H1 (cell line): ENCODE results near the gene COQ5. TPM values are rescaled to one million over a fixed set of nuclear protein-coding genes. Genes with fewer than 3 reads are reported as not detected.

Source experiments
- CTCF ChIA-PET: fragments of 300-600 bp; sonication (Branson Sonifier 250); formaldehyde crosslinking; loops from one replicate; lab custom pipeline; 2021; ENCODE audit not compliant: partially characterized antibody; lab: Charles Lee
- POLR2A ChIA-PET: fragments of 300-600 bp; sonication (Branson Sonifier 250); formaldehyde crosslinking; loops from one replicate; lab custom pipeline; 2021; ENCODE audit warnings: inconsistent platforms; ENCODE audit not compliant: partially characterized antibody; lab: Charles Lee
- DNase-seq, 2 experiments: peaks; one replicate each; pipeline versions ENCODE4 v3.0.0 to v3.0.0-alpha.2; 2010 to 2022; ENCODE audit warnings: low spot score in 2 of 2, low read depth in 1 of 2, mixed read lengths in 1 of 2
- FAIRE-seq: peaks from 2 replicates; lab custom pipeline; 2011; peaks lifted over from hg19 to GRCh38; lab: Jason Lieb, UNC
- H2AFZ ChIP-seq: 2 replicates; pipeline ENCODE4 v1.8.1; 2012; ENCODE audit warnings: low read length, inconsistent platforms
- H2AK5ac ChIP-seq: 2 replicates; pipeline ENCODE4 v1.6.1; 2013; ENCODE audit warnings: low read depth, low read length
- H2BK120ac ChIP-seq: replicated peaks from 2 replicates; pipeline ENCODE3; 2013; ENCODE audit warnings: low read depth, low read length, inconsistent platforms
- H2BK12ac ChIP-seq: 2 replicates; pipeline ENCODE4 v1.6.1; 2013; ENCODE audit warnings: low read depth, low read length
- H2BK15ac ChIP-seq: 2 replicates; pipeline ENCODE4 v1.6.1; 2013; ENCODE audit warnings: low read length
- H2BK20ac ChIP-seq: 2 replicates; pipeline ENCODE4 v1.6.1; 2013; ENCODE audit warnings: low read length
- H2BK5ac ChIP-seq: 2 replicates; pipeline ENCODE4 v1.6.1; 2013; ENCODE audit warnings: low read depth, low read length
- H3K14ac ChIP-seq: 2 replicates; pipeline ENCODE4 v1.6.1; 2013; ENCODE audit warnings: inconsistent platforms; ENCODE audit not compliant: insufficient read length
- H3K18ac ChIP-seq: 2 replicates; pipeline ENCODE4 v1.6.1; 2013; ENCODE audit warnings: low read length; ENCODE audit errors: extremely low read depth
- H3K23ac ChIP-seq: 2 replicates; pipeline ENCODE4 v1.6.1; 2013; ENCODE audit warnings: inconsistent platforms; ENCODE audit not compliant: insufficient read length
- H3K23me2 ChIP-seq: 2 replicates; pipeline ENCODE4 v1.6.1; 2013; ENCODE audit warnings: low read depth, low read length
- H3K27ac ChIP-seq: 2 replicates; pipeline ENCODE4 v1.6.1; 2011; ENCODE audit warnings: low read depth, low read length, inconsistent platforms
- H3K27me3 ChIP-seq, 4 experiments: replicated peaks in 1 of 4; 1 replicate in 1 of 4; 2 replicates in 3 of 4; pipeline versions ENCODE4 v1.6.1 to v1.8.1; 2011 to 2013; ENCODE audit warnings: low read length in 3 of 4, mild to moderate bottlenecking in 3 of 4, inconsistent platforms in 2 of 4, mixed read lengths in 2 of 4, moderate library complexity in 1 of 4; ENCODE audit not compliant: control insufficient read depth in 3 of 4, insufficient read depth in 3 of 4; ENCODE audit errors: extremely low read depth in 1 of 4
- H3K36me3 ChIP-seq, 4 experiments: 2 replicates each; pipeline versions ENCODE4 v1.6.1 to v1.8.1; 2011 to 2013; ENCODE audit warnings: mild to moderate bottlenecking in 4 of 4, low read length in 3 of 4, moderate library complexity in 2 of 4, control low read depth in 1 of 4, inconsistent platforms in 1 of 4; ENCODE audit not compliant: insufficient read depth in 4 of 4, control insufficient read depth in 2 of 4
- H3K4ac ChIP-seq: replicated peaks from 2 replicates; pipeline ENCODE3; 2013; ENCODE audit warnings: low read length, low read depth, mixed read lengths, inconsistent platforms; ENCODE audit not compliant: insufficient read length
- H3K4me1 ChIP-seq, 4 experiments: replicated peaks in 1 of 4; 1 replicate in 1 of 4; 2 replicates in 3 of 4; pipeline versions ENCODE4 v1.6.1 to v1.8.1; 2011 to 2013; ENCODE audit warnings: low read length in 3 of 4, inconsistent platforms in 2 of 4, mixed read lengths in 1 of 4; ENCODE audit not compliant: insufficient read depth in 4 of 4, control insufficient read depth in 3 of 4
- H3K4me2 ChIP-seq, 2 experiments: 2 replicates each; pipeline versions ENCODE4 v1.6.1 to v1.8.1; 2011 to 2013; ENCODE audit warnings: low read depth in 2 of 2, low read length in 2 of 2, control low read depth in 1 of 2, inconsistent platforms in 1 of 2, mild to moderate bottlenecking in 1 of 2; ENCODE audit not compliant: insufficient read depth in 1 of 2
- H3K4me3 ChIP-seq, 4 experiments: fragments of 200-600, 300-600 bp in 1 of 4; sonication (generic), shearing (Covaris generic), sonication (Bioruptor Twin) in 1 of 4; 2 replicates each; pipeline versions ENCODE4 v1.5.1 to v1.8.1; 2011 to 2016; ENCODE audit warnings: low read length in 4 of 4, low read depth in 3 of 4, control low read depth in 2 of 4, inconsistent platforms in 2 of 4, mild to moderate bottlenecking in 2 of 4, mixed read lengths in 1 of 4, moderate library complexity in 1 of 4; ENCODE audit not compliant: insufficient read depth in 2 of 4; ENCODE audit errors: extremely low read depth in 1 of 4
- H3K56ac ChIP-seq: replicated peaks from 2 replicates; pipeline ENCODE3; 2013; ENCODE audit warnings: low read depth, mild to moderate bottlenecking, mixed read lengths, low read length, inconsistent platforms; ENCODE audit not compliant: insufficient read length
- H3K79me1 ChIP-seq: 2 replicates; pipeline ENCODE4 v1.6.1; 2013; ENCODE audit warnings: low read depth, low read length, control low read depth
- H3K79me2 ChIP-seq, 2 experiments: 2 replicates each; pipeline versions ENCODE4 v1.6.1 to v1.8.1; 2012 to 2013; ENCODE audit warnings: low read length in 2 of 2, mild to moderate bottlenecking in 2 of 2, inconsistent platforms in 1 of 2; ENCODE audit not compliant: insufficient read depth in 2 of 2, control insufficient read depth in 1 of 2
- H3K9ac ChIP-seq, 4 experiments: replicated peaks in 1 of 4; 1 replicate in 1 of 4; 2 replicates in 3 of 4; pipeline versions ENCODE4 v1.6.1 to v1.8.1; 2011 to 2013; ENCODE audit warnings: low read depth in 3 of 4, low read length in 3 of 4, control low read depth in 2 of 4, mild to moderate bottlenecking in 2 of 4, moderate library complexity in 2 of 4, inconsistent platforms in 1 of 4; ENCODE audit errors: extremely low read depth in 1 of 4
- H3K9me3 ChIP-seq, 2 experiments: 2 replicates each; pipeline versions ENCODE4 v1.6.1 to v1.8.1; 2012 to 2013; ENCODE audit warnings: mild to moderate bottlenecking in 2 of 2, moderate library complexity in 2 of 2, control low read depth in 1 of 2, inconsistent platforms in 1 of 2, low read depth in 1 of 2, low read length in 1 of 2, mixed read lengths in 1 of 2; ENCODE audit not compliant: insufficient read depth in 2 of 2
- H4K20me1 ChIP-seq, 2 experiments: replicated peaks in 1 of 2; 2 replicates each; pipeline versions ENCODE3 to v1.8.1; 2011 to 2013; ENCODE audit warnings: inconsistent platforms in 2 of 2, low read length in 2 of 2, mild to moderate bottlenecking in 1 of 2; ENCODE audit not compliant: insufficient read depth in 2 of 2, control insufficient read depth in 1 of 2
- H4K5ac ChIP-seq: 2 replicates; pipeline ENCODE4 v1.6.1; 2013; ENCODE audit warnings: low read length, low read depth, mixed read lengths, inconsistent platforms; ENCODE audit not compliant: insufficient read length
- H4K8ac ChIP-seq: 2 replicates; pipeline ENCODE4 v1.8.0; 2013; ENCODE audit warnings: mild to moderate bottlenecking, moderate library complexity, low read length, inconsistent platforms; ENCODE audit not compliant: insufficient read depth; ENCODE audit errors: extremely low read depth
- H4K91ac ChIP-seq: replicated peaks from 2 replicates; pipeline ENCODE3; 2013; ENCODE audit warnings: low read length, mixed read lengths, inconsistent platforms; ENCODE audit not compliant: insufficient read length
- BCL11A ChIP-seq, 2 experiments: IDR thresholded peaks; one replicate each; pipeline ENCODE4 v1.6.1; 2011; ENCODE audit warnings: low read depth in 2 of 2, low read length in 2 of 2, mild to moderate bottlenecking in 2 of 2
- BRCA1 ChIP-seq: IDR thresholded peaks from 2 replicates; pipeline ENCODE4 v1.6.1; 2012; ENCODE audit warnings: low read depth, low read length, improper control_type of control experiment
- CTBP2 ChIP-seq: IDR thresholded peaks from 2 replicates; pipeline ENCODE4 v1.7.0; 2011; ENCODE audit warnings: borderline replicate concordance, mild to moderate bottlenecking, moderate library complexity, mixed read lengths, low read length; ENCODE audit not compliant: insufficient read depth, insufficient read length
- CTCF ChIP-seq, 3 experiments: IDR thresholded peaks; 1 replicate in 2 of 3; 2 replicates in 1 of 3; pipeline versions ENCODE4 v1.5.1 to v1.6.1; 2011; ENCODE audit warnings: low read length in 3 of 3, mild to moderate bottlenecking in 3 of 3, inconsistent platforms in 2 of 3, low read depth in 1 of 3, moderate library complexity in 1 of 3; ENCODE audit not compliant: insufficient read depth in 1 of 3; ENCODE audit errors: control extremely low read depth in 1 of 3
- FOSL1 ChIP-seq: IDR thresholded peaks from 2 replicates; pipeline ENCODE4 v1.6.1; 2011; ENCODE audit warnings: mild to moderate bottlenecking, low read depth, low read length, moderate library complexity; ENCODE audit not compliant: insufficient read depth
- HDAC6 ChIP-seq: IDR thresholded peaks from one replicate; pipeline ENCODE4 v1.7.1; 2012; ENCODE audit warnings: low read depth, mild to moderate bottlenecking, inconsistent platforms, low read length, moderate library complexity
- JUN ChIP-seq: IDR thresholded peaks from 2 replicates; pipeline ENCODE4 v1.6.1; 2011; ENCODE audit warnings: low read depth, mild to moderate bottlenecking, improper control_type of control experiment, low read length
- POU5F1 ChIP-seq: IDR thresholded peaks from 2 replicates; pipeline ENCODE4 v1.6.1; 2011; ENCODE audit warnings: low read depth, mild to moderate bottlenecking, low read length, moderate library complexity
- RNF2 ChIP-seq: fragments of 200-900, 300-1000 bp; sonication (generic); IDR thresholded peaks from 2 replicates; pipeline ENCODE4 v1.7.1; 2016; ENCODE audit warnings: borderline replicate concordance, low read depth, mild to moderate bottlenecking, antibody characterized with exemption, low read length; ENCODE audit not compliant: poor library complexity, severe bottlenecking; ENCODE audit errors: missing control alignments
- TAF1 ChIP-seq: IDR thresholded peaks from 2 replicates; pipeline ENCODE4 v1.6.1; 2011; ENCODE audit warnings: mild to moderate bottlenecking, low read depth, low read length
- TAF7 ChIP-seq: optimal IDR thresholded peaks from 2 replicates; pipeline ENCODE3; 2011; ENCODE audit warnings: low read depth, mild to moderate bottlenecking, inconsistent platforms, low read length, moderate library complexity, borderline replicate concordance
- WGBS, 2 experiments: shearing (Covaris generic) in 1 of 2; methylation state at CpG; one replicate each; pipeline versions ENCODE4 v1.1.6 to v1.1.7; 2013 to 2015; ENCODE audit warnings: low lambda C conversion rate in 2 of 2, mixed read lengths in 2 of 2, inconsistent platforms in 1 of 2, low coverage in 1 of 2, missing lambda C conversion rate in 1 of 2; ENCODE audit not compliant: insufficient replicate concordance in 2 of 2, insufficient coverage in 1 of 2, insufficient read length in 1 of 2; ENCODE audit errors: extremely low coverage in 1 of 2, missing lambda C conversion rate in 1 of 2; 5-methylcytosine and 5-hydroxymethylcytosine counted together
- polyA plus RNA-seq, 7 experiments: library from polyadenylated mRNA; depleted of rRNA in 3 of 7; stranded (reverse) in 5 of 7; unstranded in 2 of 7; fragments of >200 nt in 5 of 7; fragments of 200-250 nt in 2 of 7; gene quantifications; 1 replicate in 5 of 7; 2 replicates in 1 of 7; 4 replicates in 1 of 7; pipeline versions ENCODE4 v1.2.1 to v1.2.3, GENCODE V29; 2011 to 2013; ENCODE audit warnings: missing spikeins in 2 of 7, mixed read lengths in 2 of 7
- total RNA-seq: library from RNA; stranded (reverse); fragmentation: NEBNext Ultra II Directional; extraction: Animal tissue kit (Norgen Biotek cat#: 25700); gene quantifications from 2 replicates; pipeline ENCODE4 v1.2.1, GENCODE V29; 2021

Gene COQ5
- total and polyA plus RNA-seq, 2 of the 8 experiments (the other 6 are each of a cell fraction or from before 2014, with no cell fraction given), result 35.1 to 35.8 TPM

DNA sequence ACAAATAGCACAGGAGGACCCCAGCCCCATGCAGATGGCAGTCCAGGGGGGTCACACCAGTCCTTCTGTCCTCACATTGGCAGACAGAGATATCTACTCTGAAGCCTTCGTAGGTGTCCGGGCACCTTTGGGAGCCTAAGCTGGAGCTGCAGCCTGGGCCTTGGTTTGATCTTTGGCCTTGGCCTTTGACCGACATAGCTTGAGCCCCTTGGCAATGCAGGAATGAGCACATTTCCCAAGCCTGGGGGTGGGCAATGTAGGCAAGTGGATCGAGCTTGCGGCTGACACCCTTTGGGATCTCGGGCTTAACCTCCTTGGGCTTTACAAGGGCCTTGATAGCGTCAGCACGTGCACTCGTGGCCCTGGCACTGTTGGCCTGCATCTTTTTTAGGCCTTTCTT, 6.4 kb downstream of the COQ5 start:
- no peak overlapping the region for H3K4ac ChIP-seq
- WGBS, 2 experiments, result 89% methylated on average over 9 of the region's 9 CpGs; no CpG with 5 or more reads in 1 of the 2 experiments
- H3K79me1 ChIP-seq, result no peaks in the 10 kb centered on the region
- H3K36me3 ChIP-seq, result peaks cover 0 to 9% (median 0%) of the 10 kb centered on the region in 4 experiments; a peak in 2 of 8 replicates
- no peak overlapping the region for H2AFZ ChIP-seq
- H2BK20ac ChIP-seq, result no peak overlapping the region
- H2AK5ac ChIP-seq, result no peak overlapping the region
- H4K20me1 ChIP-seq, result no peaks in the 10 kb centered on the region
- H2BK120ac ChIP-seq, result no peak overlapping the region
- DNase-seq (no peak), FAIRE-seq (no peak)
- H3K23ac ChIP-seq, result no peak overlapping the region
- H3K23me2 ChIP-seq, result no peaks in the 10 kb centered on the region
- H2BK12ac ChIP-seq, result no peak overlapping the region
- H3K27me3 ChIP-seq, result no peaks in the 10 kb centered on the region
- no peak overlapping the region for H3K9ac ChIP-seq
- no peak overlapping the region for H2BK15ac ChIP-seq
- H3K18ac ChIP-seq, result no peak overlapping the region
- ChIA-PET POLR2A (interaction anchor here (0.6 to 1.3 kb wide), 8 partner anchors 8 to 494 kb away, joined by 3 to 4 read pairs (median 3); partner anchors contain the start of gene C12orf43), CTCF (interaction anchor here (0.6 to 1.6 kb wide), 6 partner anchors 17 to 504 kb away, joined by 3 to 4 read pairs (median 3); no protein-coding TSS in a partner anchor)
- no peak overlapping the region for H2BK5ac ChIP-seq
- H4K91ac ChIP-seq, result no peak overlapping the region
- no peak overlapping the region for H4K5ac ChIP-seq
- H3K4me2 ChIP-seq, result no peak overlapping the region
- no peak overlapping the region for H3K27ac ChIP-seq
- H4K8ac ChIP-seq, result no peak overlapping the region
- no peaks in the 10 kb centered on the region for H3K9me3 ChIP-seq
- no peak overlapping the region for H3K14ac ChIP-seq
- H3K79me2 ChIP-seq, result no peaks in the 10 kb centered on the region
- H3K56ac ChIP-seq, result no peak overlapping the region
- H3K4me3 ChIP-seq, result no peak overlapping the region
- H3K4me1 ChIP-seq, result no peaks in the 10 kb centered on the region
- no peak for TF ChIP-seq POU5F1
- no peak for TF ChIP-seq TAF1
- TF ChIP-seq CTBP2, result no peak
- TF ChIP-seq CTCF (IDR thresholded peaks at IDR 0.05; ENCODE audit: control extremely low read depth in 1 of 3, insufficient read depth in 1 of 3, low read depth in 1 of 3, low read length in 3 of 3), result no peak
- TF ChIP-seq BCL11A (IDR thresholded peaks at IDR 0.05; ENCODE audit: low read depth in 2 of 2, low read length in 2 of 2), result no peak
- TF ChIP-seq TAF7, result no peak
- TF ChIP-seq FOSL1, result no peak
- TF ChIP-seq JUN, result no peak
- no peak for TF ChIP-seq HDAC6
- no peak for TF ChIP-seq BRCA1
- no peak for TF ChIP-seq RNF2
